ENCODE measurements around the gene LINGO4. TPM values are rescaled to one million over a fixed set of nuclear protein-coding genes. Genes with fewer than 3 reads are reported as not detected.
"Not testable (repeated sequence)": the region's sequence is repeated elsewhere in the genome, so short reads cannot be mapped to it uniquely, and the experiment has no call there.

LINGO4 gene
- total RNA-seq, 1 experiment from 2014 or later, result not detected

- Mint-ChIP-seq H3K4me1 (no peaks in the 10 kb centered on the region), H3K27ac (no peak overlapping the region), H3K9me3 (no peaks in the 10 kb centered on the region), H3K36me3 (peaks cover 26% of the 10 kb centered on the region), H3K4me3 (no peak overlapping the region), H3K27me3 (ENCODE audit: low read depth) (no peaks in the 10 kb centered on the region)
- DNase-seq (ENCODE audit: low spot score) (no peak), ATAC-seq (no peak)
- ChIA-PET CTCF (no interaction called here), POLR2A (no interaction called here)
- no peak for TF ChIP-seq SMAD3 (CRISPR knock-in tag; IDR thresholded peaks at IDR 0.05; ENCODE audit: borderline replicate concordance)
- no peak for TF ChIP-seq FOXP1 (CRISPR knock-in tag; IDR thresholded peaks at IDR 0.05; ENCODE audit: borderline replicate concordance)
- no peak for TF ChIP-seq CBFB (CRISPR knock-in tag; IDR thresholded peaks at IDR 0.05; ENCODE audit: low read depth)
- no peak for TF ChIP-seq NFYB (CRISPR knock-in tag; conservative IDR thresholded peaks at IDR 0.05; ENCODE audit: low read depth)
- no peak for TF ChIP-seq USF1 (CRISPR knock-in tag; IDR thresholded peaks at IDR 0.05)
- no peak for TF ChIP-seq SP1 (CRISPR knock-in tag; conservative IDR thresholded peaks at IDR 0.05)
- TF ChIP-seq TEAD1 (CRISPR knock-in tag; IDR thresholded peaks at IDR 0.05), result no peak
- no peak for TF ChIP-seq ZNF671 (CRISPR knock-in tag; IDR thresholded peaks at IDR 0.05)
- TF ChIP-seq EMX1 (CRISPR knock-in tag; IDR thresholded peaks at IDR 0.05), result no peak
- no peak for TF ChIP-seq NR1H2 (CRISPR knock-in tag; IDR thresholded peaks at IDR 0.05)
- no peak for TF ChIP-seq RORB (CRISPR knock-in tag; IDR thresholded peaks at IDR 0.05)
Observed at GRCh38 chr1:151782741-151783140, 22.5 kb downstream of the LINGO4 start.

- DNase-seq (ENCODE audit: low spot score); H3K4me3 Mint-ChIP-seq; POLR2A ChIA-PET; CTCF ChIA-PET; H3K9me3 Mint-ChIP-seq; H3K4me1 Mint-ChIP-seq; H3K27ac Mint-ChIP-seq; H3K27me3 Mint-ChIP-seq (ENCODE audit: low read depth); ATAC-seq: not testable (repeated sequence)
- H3K36me3 Mint-ChIP-seq, result peaks cover 26% of the 10 kb centered on the region
Observed at GRCh38 chr1:151782026-151782425, 23.2 kb downstream of the LINGO4 start.

- peaks cover 33% of the 10 kb centered on the region for H3K36me3 Mint-ChIP-seq
- ATAC-seq; H3K9me3 Mint-ChIP-seq; H3K27me3 Mint-ChIP-seq (ENCODE audit: low read depth); POLR2A ChIA-PET; H3K4me3 Mint-ChIP-seq; DNase-seq (ENCODE audit: low spot score); H3K4me1 Mint-ChIP-seq; CTCF ChIA-PET; H3K27ac Mint-ChIP-seq: not testable (repeated sequence)
Observed at GRCh38 chr1:151780736-151781135, 24.5 kb downstream of the LINGO4 start.

- peaks cover 38% of the 10 kb centered on the region for H3K36me3 Mint-ChIP-seq
- no peak for ATAC-seq
- H3K9me3 Mint-ChIP-seq, result no peaks in the 10 kb centered on the region
- no peak for DNase-seq (ENCODE audit: low spot score)
- no peak overlapping the region for H3K27ac Mint-ChIP-seq
- H3K4me3 Mint-ChIP-seq, result no peak overlapping the region
- CTCF ChIA-PET, result no interaction called here
- POLR2A ChIA-PET, result no interaction called here
- no peaks in the 10 kb centered on the region for H3K27me3 Mint-ChIP-seq (ENCODE audit: low read depth)
- H3K4me1 Mint-ChIP-seq, result no peaks in the 10 kb centered on the region
- TF ChIP-seq IRF1 (CRISPR knock-in tag; IDR thresholded peaks at IDR 0.05) (no peak), FOXK1 (CRISPR knock-in tag; IDR thresholded peaks at IDR 0.05) (no peak), NFE2L1 (CRISPR knock-in tag; IDR thresholded peaks at IDR 0.05) (no peak), PREB (CRISPR knock-in tag; IDR thresholded peaks at IDR 0.05; ENCODE audit: borderline replicate concordance) (no peak), OVOL2 (CRISPR knock-in tag; IDR thresholded peaks at IDR 0.05; ENCODE audit: borderline replicate concordance) (no peak), ZNF263 (CRISPR knock-in tag; IDR thresholded peaks at IDR 0.05; ENCODE audit: low read depth) (no peak), ZNF425 (CRISPR knock-in tag; conservative IDR thresholded peaks at IDR 0.05) (no peak), ZNF396 (CRISPR knock-in tag; IDR thresholded peaks at IDR 0.05; ENCODE audit: borderline replicate concordance) (no peak), ZNF532 (CRISPR knock-in tag; IDR thresholded peaks at IDR 0.05; ENCODE audit: borderline replicate concordance) (no peak)
Observed at GRCh38 chr1:151779852-151780251, 25.4 kb downstream of the LINGO4 start.
